A549 (cell line): ENCODE measurements around the gene UFSP2. TPM values are rescaled to one million over a fixed set of nuclear protein-coding genes. Genes with fewer than 3 reads are reported as not detected.

ENCODE experiments used
- ATAC-seq, 2 experiments: fragments of 200-7000 bp in 1 of 2; fragments of >200 bp in 1 of 2; cut with Nextera tagmentation in 1 of 2; cut with Tn5 transposase in 1 of 2; 3 replicates each; pipeline versions ENCODE4 v1.8.0 to v1.9.1; 2018 to 2020; ENCODE audit warnings: mild to moderate bottlenecking in 1 of 2, moderate library complexity in 1 of 2
- CTCF ChIA-PET: fragments of 300-600 bp; sonication (Branson Sonifier 250); formaldehyde crosslinking; extraction: SDS; loops from one replicate; lab custom pipeline; 2021; ENCODE audit warnings: antibody characterized with exemption, inconsistent platforms; lab: Yijun Ruan, JAX
- POLR2A ChIA-PET: fragments of 350-600 bp; formaldehyde crosslinking; extraction: SDS; loops from one replicate; lab custom pipeline; 2021; ENCODE audit warnings: antibody characterized with exemption, inconsistent platforms; lab: Yijun Ruan, JAX
- DNase-seq, 2 experiments: peaks; one replicate each; pipeline versions ENCODE4 v3.0.0 to v3.0.0-alpha.2; 2011 to 2016; ENCODE audit warnings: low read depth in 1 of 2, low spot score in 1 of 2
- FAIRE-seq: peaks from 2 replicates; lab custom pipeline; 2011; peaks lifted over from hg19 to GRCh38; lab: Jason Lieb, UNC
- H3K27ac ChIP-seq, 2 experiments: fragments of >200 bp; sonication (Bioruptor Twin); formaldehyde crosslinking; 3 replicates each; pipeline ENCODE4 v1.5.1; 2016 to 2017
- H3K4me1 ChIP-seq: fragments of >200 bp; sonication (Bioruptor Twin); formaldehyde crosslinking; 3 replicates; pipeline ENCODE4 v1.6.1; 2016
- H3K4me2 ChIP-seq: fragments of >200 bp; sonication (Bioruptor Twin); formaldehyde crosslinking; 3 replicates; pipeline ENCODE4 v1.6.1; 2016
- H3K4me3 ChIP-seq: fragments of >200 bp; sonication (Bioruptor Twin); formaldehyde crosslinking; 3 replicates; pipeline ENCODE4 v1.5.1; 2016
- H3K9me3 ChIP-seq: fragments of >200 bp; sonication (Bioruptor Twin); formaldehyde crosslinking; 3 replicates; pipeline ENCODE4 v1.6.1; 2016
- BCL3 ChIP-seq: fragments of >200 bp; sonication (Bioruptor Twin); formaldehyde crosslinking; IDR thresholded peaks from 3 replicates; pipeline ENCODE4 v1.6.1; 2016
- BHLHE40 ChIP-seq: IDR thresholded peaks from 2 replicates; pipeline ENCODE4 v1.6.1; 2012; ENCODE audit warnings: low read depth, low read length, inconsistent platforms
- CBX2 ChIP-seq: fragments of 200-600 bp; sonication (generic); IDR thresholded peaks from 2 replicates; pipeline ENCODE4 v1.6.1; 2016; ENCODE audit warnings: low read depth, mild to moderate bottlenecking, borderline replicate concordance
- CEBPB ChIP-seq, 2 experiments: fragments of >200 bp in 1 of 2; sonication (Bioruptor Twin) in 1 of 2; formaldehyde crosslinking in 1 of 2; IDR thresholded peaks; 2 replicates each; pipeline ENCODE4 v1.6.1; 2012 to 2016
- CTCF ChIP-seq: fragments of >200 bp; sonication (Bioruptor Twin); formaldehyde crosslinking; IDR thresholded peaks from 3 replicates; pipeline ENCODE4 v1.5.1; 2016
- EHF ChIP-seq: fragments of 250-450 bp; sonication (Bioruptor Pico); IDR thresholded peaks from 2 replicates; pipeline ENCODE4 v1.5.0; 2020; ENCODE audit warnings: mild to moderate bottlenecking
- EP300 ChIP-seq, 2 experiments: fragments of >200 bp; sonication (Bioruptor Twin); formaldehyde crosslinking; IDR thresholded peaks; 2 replicates in 1 of 2; 3 replicates in 1 of 2; pipeline ENCODE4 v1.6.1; 2016 to 2017
- ESRRA ChIP-seq: fragments of 150-350 bp; IDR thresholded peaks from 2 replicates; pipeline ENCODE4 v1.6.1; 2014; ENCODE audit warnings: mild to moderate bottlenecking, low read length, borderline replicate concordance
- FOSB ChIP-seq: fragments of 250-450 bp; sonication (Bioruptor Pico); IDR thresholded peaks from 2 replicates; pipeline ENCODE4 v1.5.0; 2020; ENCODE audit warnings: mild to moderate bottlenecking, moderate library complexity
- FOSL2 ChIP-seq, 2 experiments: fragments of 450-650 bp in 1 of 2; fragments of >200 bp in 1 of 2; sonication (Bioruptor Twin) in 1 of 2; formaldehyde crosslinking; IDR thresholded peaks; 2 replicates each; pipeline versions ENCODE4 v1.5.0 to v1.6.1; 2016 to 2020; ENCODE audit warnings: mild to moderate bottlenecking in 1 of 2, moderate library complexity in 1 of 2
- GATA3 ChIP-seq: IDR thresholded peaks from 2 replicates; pipeline ENCODE4 v1.6.1; 2012; ENCODE audit warnings: borderline replicate concordance
- HDAC2 ChIP-seq: fragments of 200-600 bp; sonication (generic); IDR thresholded peaks from 2 replicates; pipeline ENCODE4 v1.6.1; 2016
- HES2 ChIP-seq: fragments of >200 bp; sonication (Bioruptor Twin); formaldehyde crosslinking; IDR thresholded peaks from 2 replicates; pipeline ENCODE4 v1.6.1; 2016
- HOXA7 ChIP-seq: fragments of 250-450 bp; sonication (Bioruptor Pico); IDR thresholded peaks from 2 replicates; pipeline ENCODE4 v1.5.0; 2020; ENCODE audit warnings: mild to moderate bottlenecking, moderate library complexity
- JUN ChIP-seq, 2 experiments: fragments of >200 bp; sonication (Bioruptor Twin); formaldehyde crosslinking; IDR thresholded peaks; 2 replicates in 1 of 2; 3 replicates in 1 of 2; pipeline ENCODE4 v1.6.1; 2016 to 2017
- KDM1A ChIP-seq: fragments of 200-600 bp; sonication (generic); IDR thresholded peaks from 2 replicates; pipeline ENCODE4 v1.6.1; 2016; ENCODE audit warnings: low read depth, mild to moderate bottlenecking
- KDM5A ChIP-seq: fragments of 200-600 bp; sonication (generic); IDR thresholded peaks from 2 replicates; pipeline ENCODE4 v1.6.1; 2016; ENCODE audit warnings: antibody characterized with exemption, mild to moderate bottlenecking
- MAFK ChIP-seq: fragments of 450-650 bp; IDR thresholded peaks from 2 replicates; pipeline ENCODE4 v1.6.1; 2014; ENCODE audit not compliant: partially characterized antibody
- MYC ChIP-seq: IDR thresholded peaks from 2 replicates; pipeline ENCODE4 v1.6.1; 2012; ENCODE audit warnings: mild to moderate bottlenecking, inconsistent platforms, low read length, improper control_type of control experiment, borderline replicate concordance
- NR3C1 ChIP-seq: fragments of >200 bp; sonication (Bioruptor Twin); formaldehyde crosslinking; IDR thresholded peaks from 3 replicates; pipeline ENCODE4 v1.6.1; 2017
- PHF8 ChIP-seq: fragments of 200-600 bp; sonication (generic); IDR thresholded peaks from 2 replicates; pipeline ENCODE4 v1.6.1; 2016; ENCODE audit warnings: low read depth, mild to moderate bottlenecking, antibody characterized with exemption, moderate library complexity, borderline replicate concordance
- POLR2A ChIP-seq: IDR thresholded peaks from 2 replicates; pipeline ENCODE4 v1.6.1; 2012; ENCODE audit warnings: mild to moderate bottlenecking, low read length
- RAD21 ChIP-seq, 2 experiments: fragments of >200 bp in 1 of 2; sonication (Bioruptor Twin) in 1 of 2; formaldehyde crosslinking in 1 of 2; IDR thresholded peaks in 1 of 2; conservative IDR thresholded peaks in 1 of 2; 2 replicates in 1 of 2; 3 replicates in 1 of 2; pipeline ENCODE4 v1.6.1; 2012 to 2018; ENCODE audit warnings: inconsistent platforms in 1 of 2
- RARB ChIP-seq: fragments of 250-450 bp; sonication (Bioruptor Pico); IDR thresholded peaks from 2 replicates; pipeline ENCODE4 v1.8.0; 2021; ENCODE audit warnings: mild to moderate bottlenecking, moderate library complexity
- RNF2 ChIP-seq: fragments of 200-600 bp; sonication (generic); IDR thresholded peaks from 2 replicates; pipeline ENCODE4 v1.6.1; 2016; ENCODE audit warnings: low read depth, mild to moderate bottlenecking, antibody characterized with exemption, moderate library complexity, borderline replicate concordance
- SREBF2 ChIP-seq: fragments of 450-650 bp; IDR thresholded peaks from 2 replicates; pipeline ENCODE4 v1.6.1; 2014; ENCODE audit warnings: mild to moderate bottlenecking, moderate library complexity
- TFCP2L1 ChIP-seq: fragments of 250-450 bp; sonication (Bioruptor Pico); IDR thresholded peaks from 2 replicates; pipeline ENCODE4 v1.5.0; 2021; ENCODE audit warnings: mild to moderate bottlenecking
- ZFP36 ChIP-seq: fragments of 450-650 bp; IDR thresholded peaks from 2 replicates; pipeline ENCODE4 v1.6.1; 2014; ENCODE audit warnings: borderline replicate concordance; ENCODE audit not compliant: partially characterized antibody
- ZNF302 ChIP-seq: fragments of 250-450 bp; sonication (Bioruptor Pico); IDR thresholded peaks from 2 replicates; pipeline ENCODE4 v1.9.0; 2021; ENCODE audit warnings: inconsistent platforms, mild to moderate bottlenecking, moderate library complexity
- ZSCAN20 ChIP-seq: fragments of 250-450 bp; sonication (Bioruptor Pico); IDR thresholded peaks from 2 replicates; pipeline ENCODE4 v1.8.0; 2022; ENCODE audit warnings: mild to moderate bottlenecking, moderate library complexity
- WGBS: methylation state at CpG from one replicate; pipeline ENCODE4 v1.1.6; 2017; ENCODE audit errors: missing lambda C conversion rate; 5-methylcytosine and 5-hydroxymethylcytosine counted together
- polyA minus RNA-seq: library from RNA; depleted of rRNA, polyadenylated mRNA; stranded (reverse); fragments of >200 nt; gene quantifications from 2 replicates; pipeline ENCODE4 v1.2.3, GENCODE V29; 2011; rRNA and poly(A)+ RNA removed
- polyA plus RNA-seq, 4 experiments: library from polyadenylated mRNA; depleted of rRNA in 3 of 4; stranded (reverse); fragments of >200 nt; fragmentation: RNase III in 1 of 4; extraction: RNeasy Plus Mini Kit Qiagen cat#74134 plus additional on column Dnase treatment in 1 of 4; gene quantifications; 2 replicates in 3 of 4; 3 replicates in 1 of 4; pipeline ENCODE4 v1.2.3, GENCODE V29; 2011 to 2017
- TF ChIP-seq, protein P1 (sequence below): fragments of 150-350 bp; IDR thresholded peaks from 2 replicates; pipeline ENCODE4 v1.6.1; 2014; ENCODE audit warnings: low read depth, mild to moderate bottlenecking, low read length
- TF ChIP-seq, protein P2 (sequence below): IDR thresholded peaks from 2 replicates; pipeline ENCODE4 v1.6.1; 2012; ENCODE audit warnings: low read depth, borderline replicate concordance
- TF ChIP-seq, protein P3 (sequence below): IDR thresholded peaks from 2 replicates; pipeline ENCODE4 v1.6.1; 2012

UFSP2 gene
- polyA plus RNA-seq (2011; rRNA removed): 32.3 and 35.7 TPM in 2 replicates
- 8.0 and 8.9 TPM in 2 replicates for polyA plus RNA-seq (2012; cell fraction: cytosol; rRNA removed)
- polyA plus RNA-seq (2012; cell fraction: nucleus; rRNA removed): 2.8 and 2.9 TPM in 2 replicates
- 14.8 to 16.0 TPM (median 15.1 TPM) in 3 replicates for polyA plus RNA-seq (2017; fragmentation: RNase III; extraction: RNeasy Plus Mini Kit Qiagen cat#74134 plus additional on column Dnase treatment)
- polyA minus RNA-seq: 11.3 and 15.2 TPM in 2 replicates

GRCh38 chr4:185425647-185426352, at the start of gene UFSP2:
UFSP2 (minus strand) TSS chr4:185425964; CDS start chr4:185425868, 96 bp downstream.
- H3K27ac ChIP-seq: peak within 1 kb of the TSS; percentile 90 to 95
- no peak for FAIRE-seq

DNA sequence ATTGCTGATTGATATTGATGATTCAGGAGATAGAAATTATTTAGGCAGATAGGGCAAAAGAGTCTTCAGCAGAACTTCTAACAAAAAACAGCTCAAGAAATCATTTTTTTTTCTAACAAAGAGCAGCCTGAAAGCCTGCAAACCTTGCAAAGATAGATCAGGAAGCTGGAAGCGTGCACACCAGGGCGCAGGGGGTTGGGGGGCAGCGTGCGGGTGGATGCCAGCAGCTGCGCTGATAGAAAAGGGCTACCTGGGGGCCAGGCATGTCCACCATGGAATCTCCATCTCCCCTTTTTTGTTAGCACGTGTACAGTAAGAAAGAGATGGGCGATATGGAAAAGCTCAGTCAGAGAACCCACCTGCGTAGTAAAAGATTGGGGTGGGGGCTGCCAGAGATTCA, 47.5 kb upstream of the UFSP2 start:
- Histone ChIP-seq H3K27ac (no peak overlapping the region), H3K4me3 (no peak overlapping the region), H3K9me3 (no peaks in the 10 kb centered on the region), H3K4me2 (no peak overlapping the region), H3K4me1 (0 out of 3 replicates have a peak, but pooled peaks cover 4% of the 10 kb centered on the region)
- WGBS: 89% methylated on average over 8 of the region's 8 CpGs
- POLR2A ChIA-PET: no interaction called here
- CTCF ChIA-PET: interaction anchor here (1.0 to 1.7 kb wide), 3 partner anchors 125 to 565 kb away, joined by 5 to 11 read pairs (median 6); no protein-coding TSS in a partner anchor
- DNase-seq (no peak), FAIRE-seq (no peak), ATAC-seq (no peak)
- TF ChIP-seq ZFP36 (no peak), CBX2 (no peak), HES2 (no peak), HDAC2 (no peak), SREBF2 (no peak), JUN (IDR thresholded peaks at IDR 0.05) (no peak), CTCF (no peak), EP300 (IDR thresholded peaks at IDR 0.05) (no peak), HOXA7 (CRISPR knock-in tag) (no peak), EHF (CRISPR knock-in tag) (no peak), KDM1A (no peak), CEBPB (IDR thresholded peaks at IDR 0.05) (no peak)
- TF ChIP-seq, protein P1, sequence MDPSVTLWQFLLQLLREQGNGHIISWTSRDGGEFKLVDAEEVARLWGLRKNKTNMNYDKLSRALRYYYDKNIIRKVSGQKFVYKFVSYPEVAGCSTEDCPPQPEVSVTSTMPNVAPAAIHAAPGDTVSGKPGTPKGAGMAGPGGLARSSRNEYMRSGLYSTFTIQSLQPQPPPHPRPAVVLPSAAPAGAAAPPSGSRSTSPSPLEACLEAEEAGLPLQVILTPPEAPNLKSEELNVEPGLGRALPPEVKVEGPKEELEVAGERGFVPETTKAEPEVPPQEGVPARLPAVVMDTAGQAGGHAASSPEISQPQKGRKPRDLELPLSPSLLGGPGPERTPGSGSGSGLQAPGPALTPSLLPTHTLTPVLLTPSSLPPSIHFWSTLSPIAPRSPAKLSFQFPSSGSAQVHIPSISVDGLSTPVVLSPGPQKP: no peak
- TF ChIP-seq, protein P2, sequence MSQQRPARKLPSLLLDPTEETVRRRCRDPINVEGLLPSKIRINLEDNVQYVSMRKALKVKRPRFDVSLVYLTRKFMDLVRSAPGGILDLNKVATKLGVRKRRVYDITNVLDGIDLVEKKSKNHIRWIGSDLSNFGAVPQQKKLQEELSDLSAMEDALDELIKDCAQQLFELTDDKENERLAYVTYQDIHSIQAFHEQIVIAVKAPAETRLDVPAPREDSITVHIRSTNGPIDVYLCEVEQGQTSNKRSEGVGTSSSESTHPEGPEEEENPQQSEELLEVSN: no peak

More at GRCh38 chr4:185425647-185426352, at the start of gene UFSP2:
- TF ChIP-seq RNF2 (no peak), GATA3 (peak; percentile 75), RARB (CRISPR knock-in tag) (no peak), RAD21 (conservative IDR thresholded peaks at IDR 0.05 in 1 of 2, IDR thresholded peaks at IDR 0.05 in 1 of 2) (no peak), ZNF302 (CRISPR knock-in tag) (no peak), KDM5A (no peak), PHF8 (peak; percentile 53), FOSL2 (IDR thresholded peaks at IDR 0.05) (no peak), FOSL2 (CRISPR knock-in tag; IDR thresholded peaks at IDR 0.05) (peak; percentile 20; the same call in 1 of the 2 replicates), BHLHE40 (peak; percentile 89), MAFK (no peak), BCL3 (no peak), ZSCAN20 (CRISPR knock-in tag) (no peak), JUN (IDR thresholded peaks at IDR 0.05) (peak in 1 of 2 experiments; percentile 62; a peak in 2 of 5 replicates), POLR2A (peak; percentile 51), TFCP2L1 (no peak), ESRRA (no peak), NR3C1 (no peak), EHF (CRISPR knock-in tag) (no peak), FOSB (CRISPR knock-in tag) (no peak), MYC (0 out of 2 replicates have a peak, but pooled peaks have one; percentile 41), HDAC2 (no peak)
- TF ChIP-seq, protein P3, sequence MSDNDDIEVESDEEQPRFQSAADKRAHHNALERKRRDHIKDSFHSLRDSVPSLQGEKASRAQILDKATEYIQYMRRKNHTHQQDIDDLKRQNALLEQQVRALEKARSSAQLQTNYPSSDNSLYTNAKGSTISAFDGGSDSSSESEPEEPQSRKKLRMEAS: peak; percentile 81
- TF ChIP-seq, protein P2: 0 out of 2 replicates have a peak, but pooled peaks have one; percentile 44
- TF ChIP-seq, protein P1: no peak
- CTCF ChIA-PET: interaction anchor here (0.7 to 1.2 kb wide), 3 partner anchors 35 to 242 kb away, joined by 3 read pairs; no protein-coding TSS in a partner anchor
- Histone ChIP-seq H3K4me1 (0 out of 3 replicates have a peak, but pooled peaks cover 6% of the 10 kb centered on the region), H3K9me3 (no peaks in the 10 kb centered on the region), H3K4me3 (peak within 1 kb of the TSS; percentile 74), H3K4me2 (peak within 1 kb of the TSS; percentile 92)
- DNase-seq (peak; percentile 70 to 87), ATAC-seq (peak; percentile 94 to 97)
- POLR2A ChIA-PET: interaction anchor here (0.6 to 1.6 kb wide), 3 partner anchors 15 to 170 kb away, joined by 3 to 8 read pairs (median 4); partner anchors contain the start of genes ANKRD37 and LRP2BP
- 2% methylated on average over 25 of the region's 66 CpGs for WGBS
